ENCODE data around the gene IFT172. TPM values are rescaled to one million over a fixed set of nuclear protein-coding genes. Genes with fewer than 3 reads are reported as not detected.
"Not testable (repeated sequence)": the region's sequence is repeated elsewhere in the genome, so short reads cannot be mapped to it uniquely, and the experiment has no call there.

IFT172 gene
- polyA plus RNA-seq, 1 donor, result 27.5 TPM

- DNase-seq, result not testable (repeated sequence)
Measured at GRCh38 chr2:27425039-27425438, 64.5 kb downstream of the IFT172 start.

- DNase-seq, result no peak
Measured at GRCh38 chr2:27422958-27423357, 66.6 kb downstream of the IFT172 start.

- DNase-seq, result no peak
Measured at GRCh38 chr2:27421660-27422250, 67.8 kb downstream of the IFT172 start.

GRCh38 chr2:27420996-27421395 is 68.5 kb downstream of the IFT172 start:
- DNase-seq, result no peak

- no peak for DNase-seq
Measured at GRCh38 chr2:27416151-27416550, 73.4 kb downstream of the IFT172 start.

- no peak for DNase-seq
Measured at GRCh38 chr2:27412419-27413152, 77.0 kb downstream of the IFT172 start.

- DNase-seq, result peak; percentile 95
Measured at GRCh38 chr2:27409321-27410073, 80.0 kb downstream of the IFT172 start, which contains the start of gene PPM1G. TSS of gene PPM1G (minus strand) at chr2:27409591. CDS start at chr2:27409422, 169 bp downstream.

- DNase-seq, result no peak
Measured at GRCh38 chr2:27408601-27409320, 80.8 kb downstream of the IFT172 start.

- peak; percentile 15 for DNase-seq
Measured at GRCh38 chr2:27407798-27408491, 81.6 kb downstream of the IFT172 start.

GRCh38 chr2:27400348-27401135 is 89.0 kb downstream of the IFT172 start:
- DNase-seq, result no peak

- DNase-seq, result no peak
Measured at GRCh38 chr2:27398962-27399361, 90.6 kb downstream of the IFT172 start.

Other genes starting within 250 kb of the IFT172 start
- 2.8 TPM for gene SLC30A3, start 226.7 kb downstream of the IFT172 start, polyA plus RNA-seq (ENCODE audit: insufficient read length)
- 0.34 TPM for gene DNAJC5G, start 214.3 kb downstream of the IFT172 start, polyA plus RNA-seq (ENCODE audit: insufficient read length)
- gene TRIM54, start 207.3 kb downstream of the IFT172 start, polyA plus RNA-seq (ENCODE audit: insufficient read length), result 128 TPM
- 2.5 TPM for gene UCN, start 181.3 kb downstream of the IFT172 start, polyA plus RNA-seq (ENCODE audit: insufficient read length)
- gene MPV17, start 166.6 kb downstream of the IFT172 start, polyA plus RNA-seq (ENCODE audit: insufficient read length), result 46.8 TPM
- gene GTF3C2, start 133.0 kb downstream of the IFT172 start, polyA plus RNA-seq (ENCODE audit: insufficient read length), result 32.5 TPM
- 34.4 TPM for gene EIF2B4, start 119.4 kb downstream of the IFT172 start, polyA plus RNA-seq (ENCODE audit: insufficient read length)
- 75.0 TPM for gene SNX17, start 119.1 kb downstream of the IFT172 start, polyA plus RNA-seq (ENCODE audit: insufficient read length)
- 15.4 TPM for gene ZNF513, start 109.0 kb downstream of the IFT172 start, polyA plus RNA-seq (ENCODE audit: insufficient read length)
- 57.8 TPM for gene PPM1G, start 80.2 kb downstream of the IFT172 start, polyA plus RNA-seq (ENCODE audit: insufficient read length)
- gene NRBP1, start 61.1 kb downstream of the IFT172 start, polyA plus RNA-seq (ENCODE audit: insufficient read length), result 115 TPM
- 1.4 TPM for gene KRTCAP3, start 47.4 kb downstream of the IFT172 start, polyA plus RNA-seq (ENCODE audit: insufficient read length)
- gene FNDC4, start 5.5 kb upstream of the IFT172 start, polyA plus RNA-seq (ENCODE audit: insufficient read length), result 8.2 TPM
- gene GCKR, start 7.1 kb upstream of the IFT172 start, polyA plus RNA-seq (ENCODE audit: insufficient read length), result 0.22 TPM
- gene ZNF512, start 93.3 kb upstream of the IFT172 start, polyA plus RNA-seq (ENCODE audit: insufficient read length), result 42.3 TPM
- gene CCDC121, start 139.3 kb upstream of the IFT172 start, polyA plus RNA-seq (ENCODE audit: insufficient read length), result 5.1 TPM
- 30.4 TPM for gene GPN1, start 139.3 kb upstream of the IFT172 start, polyA plus RNA-seq (ENCODE audit: insufficient read length)
- gene SUPT7L, start 173.9 kb upstream of the IFT172 start, polyA plus RNA-seq (ENCODE audit: insufficient read length), result 33.8 TPM
- 24.6 TPM for gene SLC4A1AP, start 174.1 kb upstream of the IFT172 start, polyA plus RNA-seq (ENCODE audit: insufficient read length)